SIG-M5 (cell line): Measurements from ENCODE around the gene NMT1.
A peak's percentile ranks its signal among the peaks of the same experiment; 100 is the strongest.
"Not testable (repeated sequence)": the region's sequence is repeated elsewhere in the genome, so short reads cannot be mapped to it uniquely, and the experiment has no call there.

ENCODE experiments used
- DNase-seq: peaks from one replicate; lab custom pipeline; 2025; lab: John Stamatoyannopoulos, UW

The NMT1 gene

DNA sequence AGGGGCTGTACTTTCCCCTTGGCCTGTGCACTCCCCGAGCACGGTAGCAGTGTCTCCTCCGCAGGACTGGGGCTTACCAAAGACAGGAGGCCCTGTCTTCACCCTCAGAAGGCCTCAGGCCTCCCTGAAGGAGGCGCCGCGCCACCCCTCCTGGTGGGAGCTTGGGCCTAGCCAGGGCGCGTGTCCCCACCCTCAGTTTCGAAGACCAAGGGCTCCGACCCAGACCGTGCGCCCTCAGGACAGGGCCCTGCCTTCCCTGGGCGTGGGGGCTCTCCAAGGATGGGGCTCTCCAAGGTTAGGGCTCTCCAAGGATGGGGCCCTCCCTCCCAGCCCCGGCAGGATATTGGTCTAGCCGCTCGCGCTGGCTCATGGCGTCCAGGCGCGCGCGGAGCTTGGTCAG is 59.4 kb downstream of the NMT1 start:
- no peak for DNase-seq

DNA sequence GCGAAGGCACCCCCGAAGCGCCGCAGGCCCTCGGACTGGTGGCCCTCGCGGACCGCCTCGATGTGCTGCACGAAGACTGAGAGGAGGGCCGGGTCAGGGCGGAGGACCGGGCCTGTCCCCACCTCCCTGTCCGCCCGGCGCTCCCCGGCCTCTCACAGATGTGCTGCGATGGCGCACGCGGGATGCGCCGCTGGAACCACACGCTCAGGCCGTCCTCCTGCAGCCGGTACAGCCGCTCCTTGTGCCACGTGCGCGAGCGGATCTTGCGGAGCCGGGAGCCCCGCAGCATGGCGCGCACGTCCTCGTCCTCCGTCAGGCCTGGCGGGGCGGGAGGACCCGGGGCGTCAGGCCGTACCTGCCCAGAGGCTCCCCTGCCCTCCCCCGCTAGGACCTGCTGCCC is 59.9 kb downstream of the NMT1 start:
- no peak for DNase-seq

DNA sequence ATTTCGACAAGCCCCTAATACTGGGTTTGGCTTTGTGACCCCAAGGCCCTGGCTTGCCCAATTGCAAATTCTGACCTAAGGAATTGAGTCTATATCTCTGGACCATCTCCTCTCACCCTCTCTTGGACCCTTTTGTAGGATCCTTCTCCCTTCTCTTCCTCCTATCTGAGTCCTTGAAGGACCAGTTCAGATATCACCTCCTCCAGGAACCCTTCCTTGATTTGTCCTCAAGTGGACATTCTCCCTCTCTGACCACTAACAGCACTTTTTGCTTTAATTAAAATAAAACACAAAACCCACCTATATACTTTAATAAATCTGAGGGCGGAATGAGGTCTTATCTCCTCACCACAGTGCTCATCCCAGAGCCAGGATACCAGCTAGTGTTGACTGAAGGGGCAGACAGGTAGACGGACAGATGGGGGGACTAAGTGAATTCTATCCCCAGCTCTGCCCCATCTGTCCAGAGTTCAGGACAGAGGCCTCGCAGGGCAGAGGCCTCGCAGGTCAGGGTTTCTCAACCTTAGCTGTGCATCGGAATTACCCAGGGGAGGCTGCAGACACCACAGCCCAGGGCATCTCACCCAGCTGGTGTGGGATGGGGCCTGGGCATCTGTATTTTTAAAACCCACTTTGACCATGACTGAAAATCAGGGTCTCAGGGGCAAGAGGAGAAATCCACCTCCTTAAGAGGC is 62.1 kb downstream of the NMT1 start:
- no peak for DNase-seq

DNA sequence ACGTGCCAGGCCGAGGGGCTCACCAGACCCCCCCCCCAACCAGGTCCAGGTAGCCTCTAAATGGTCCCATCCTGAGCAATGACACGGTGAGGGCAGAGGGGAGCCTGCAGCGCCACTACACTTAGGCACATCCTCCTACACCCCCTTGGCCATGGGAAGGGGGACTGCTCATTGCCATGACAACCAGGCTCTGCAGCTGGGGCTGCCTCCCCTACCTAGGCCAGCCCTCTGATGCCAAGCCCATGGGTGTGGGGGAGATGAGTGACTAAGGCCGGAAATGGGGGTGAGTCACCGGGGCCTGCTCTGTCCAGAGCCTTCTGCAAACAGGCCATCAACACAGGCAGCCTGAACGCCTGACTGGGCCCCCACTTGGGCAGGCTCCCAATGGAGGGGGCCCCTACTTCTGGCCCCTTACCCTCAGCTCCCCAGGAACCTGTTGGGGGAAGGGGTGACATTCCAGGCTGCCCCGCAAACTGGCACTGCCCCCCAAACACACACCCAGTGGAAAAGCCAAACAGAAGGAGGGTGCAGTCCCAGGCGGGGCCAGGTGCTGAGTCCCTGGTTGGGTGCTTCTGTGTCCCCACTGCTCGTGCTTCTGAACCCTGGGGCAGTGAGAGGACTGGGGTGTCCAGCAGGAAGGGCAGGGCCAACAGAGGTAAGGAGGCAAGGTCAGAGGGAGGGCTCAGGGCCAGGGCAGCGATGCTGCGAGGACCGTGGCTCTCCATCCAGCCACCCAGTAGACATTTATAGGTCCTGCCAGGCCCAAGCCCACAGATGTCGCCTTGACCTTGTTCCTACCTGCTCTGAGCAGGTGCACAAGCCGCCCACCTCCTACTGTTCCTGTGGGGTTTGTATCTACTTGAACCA is 63.0 kb downstream of the NMT1 start:
- DNase-seq: no peak

DNA sequence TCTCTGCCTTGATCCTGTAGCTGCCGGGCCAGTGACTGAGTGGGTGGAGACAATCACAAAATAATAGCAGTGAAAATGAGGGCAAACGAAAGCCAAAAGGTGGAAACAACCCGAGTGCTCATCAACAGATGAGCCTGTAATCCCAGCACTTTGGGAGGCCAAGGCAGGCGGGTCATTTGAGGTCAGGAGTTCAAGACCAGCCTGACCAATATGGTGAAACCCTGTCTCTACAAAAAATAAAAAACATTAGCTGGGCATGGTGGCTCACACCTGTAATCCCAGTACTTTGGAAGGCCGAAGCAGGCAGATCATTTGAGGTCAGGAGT is 63.6 kb downstream of the NMT1 start:
- not testable (repeated sequence) for DNase-seq

DNA sequence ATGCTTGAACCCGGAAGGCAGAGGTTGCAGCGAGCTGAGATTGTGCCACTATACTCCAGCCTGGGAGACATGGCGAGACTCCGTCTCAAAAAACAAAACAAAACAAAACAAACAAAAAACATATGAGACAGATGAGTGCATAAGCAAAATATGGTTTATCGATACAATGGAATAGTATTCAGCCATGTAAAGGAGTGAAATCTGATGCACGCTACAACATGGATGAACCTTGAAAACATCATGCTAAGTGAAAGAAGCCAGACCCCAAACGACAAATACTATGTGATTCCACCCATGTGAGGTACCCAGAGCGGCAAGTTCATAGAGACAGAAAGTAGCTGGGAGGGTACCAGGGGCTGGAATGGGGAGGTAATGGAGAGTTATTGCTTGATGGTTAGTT is 64.4 kb downstream of the NMT1 start:
- DNase-seq: no peak

DNA sequence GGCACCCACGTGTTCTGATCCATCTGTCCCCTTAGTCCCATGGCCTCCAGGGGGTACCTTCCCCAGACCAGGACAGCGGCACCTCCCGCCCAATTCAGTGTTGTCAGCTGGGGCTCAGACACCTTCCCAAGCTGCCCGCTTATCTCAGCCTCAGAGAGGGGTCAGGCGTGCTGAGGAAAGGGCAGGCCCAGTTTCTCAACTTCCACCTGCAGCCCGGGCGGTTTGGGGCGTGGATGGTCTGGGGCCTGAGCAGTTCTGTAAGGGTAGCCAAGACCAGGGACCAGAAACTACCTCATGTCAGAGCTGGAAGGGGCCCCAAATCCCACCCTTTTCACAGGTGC is 66.1 kb downstream of the NMT1 start:
- DNase-seq: no peak

DNA sequence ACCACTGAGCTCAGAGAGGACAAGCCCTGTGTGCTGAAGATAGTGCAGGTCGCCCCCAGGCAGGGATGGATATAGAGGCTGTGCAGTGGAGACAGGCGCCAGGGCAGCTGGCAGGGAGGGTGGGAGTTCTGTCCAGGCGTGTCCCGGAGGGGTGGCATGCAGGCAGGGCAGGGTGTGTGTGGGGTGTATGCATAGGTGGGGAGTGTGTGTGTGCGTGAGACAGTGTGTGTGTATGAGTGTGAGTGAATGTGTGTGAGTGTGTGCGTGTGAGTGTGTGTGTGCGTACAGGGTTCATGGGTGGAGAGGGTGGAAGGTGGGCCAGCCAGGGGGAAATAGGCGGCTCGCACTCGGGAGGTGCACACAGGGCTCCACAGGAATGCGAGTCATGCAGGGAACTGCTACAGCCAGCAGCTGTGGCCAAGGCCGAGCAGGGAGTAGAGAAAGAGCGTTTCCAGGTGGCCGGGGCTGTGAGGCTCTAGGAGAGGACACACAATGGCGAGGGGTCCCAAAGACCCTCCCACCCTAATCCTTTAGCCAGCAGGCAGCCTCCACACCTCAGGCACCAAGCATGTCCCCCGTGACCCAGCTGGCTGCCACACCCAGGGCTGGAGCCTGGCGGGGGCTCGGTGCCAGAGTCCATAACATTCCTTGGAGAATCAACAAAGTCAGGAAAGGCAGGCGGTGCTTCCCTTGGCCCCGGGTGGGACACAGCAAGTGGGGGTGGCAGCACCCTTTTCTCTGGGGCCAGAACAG is 66.6 kb downstream of the NMT1 start:
- no peak for DNase-seq

DNA sequence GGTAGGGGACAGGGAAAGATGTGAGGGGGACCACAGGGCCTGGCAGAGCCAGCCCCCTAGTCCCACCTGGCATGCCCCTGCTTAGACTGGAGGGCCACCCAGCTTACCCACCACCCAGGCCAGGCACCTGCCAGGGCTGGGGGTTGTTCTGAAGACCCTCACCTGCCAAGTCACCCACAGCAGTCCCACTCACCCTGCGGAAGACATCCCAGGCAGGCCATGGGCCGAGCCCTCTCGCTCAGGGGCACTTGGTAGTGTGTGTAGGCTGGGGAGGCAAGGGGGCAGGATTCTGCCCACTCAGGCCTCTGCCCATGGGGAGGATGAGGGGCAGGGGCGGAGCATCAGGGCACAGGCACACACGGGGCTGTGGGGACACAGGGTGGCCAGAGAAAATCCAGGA is 67.2 kb downstream of the NMT1 start:
- no peak for DNase-seq

DNA sequence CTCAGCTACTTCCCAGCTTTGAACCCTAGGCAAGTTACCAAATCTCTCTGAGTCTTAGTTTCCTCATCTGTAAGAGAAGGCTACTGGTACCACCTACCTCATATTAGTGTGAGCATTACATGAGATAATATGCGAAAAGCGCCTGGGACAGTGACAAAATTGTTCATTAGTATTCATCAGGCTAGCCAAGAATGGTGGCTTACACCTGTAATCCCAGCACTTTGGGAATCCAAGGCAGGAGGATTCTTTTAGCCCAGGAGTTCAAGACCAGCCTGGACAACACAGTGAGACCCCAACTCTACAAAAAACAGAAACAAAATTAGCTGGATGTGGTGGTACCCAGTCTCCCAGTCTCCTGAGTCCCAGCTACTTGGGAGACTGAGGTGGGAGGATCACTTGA is 67.9 kb downstream of the NMT1 start:
- no peak for DNase-seq

DNA sequence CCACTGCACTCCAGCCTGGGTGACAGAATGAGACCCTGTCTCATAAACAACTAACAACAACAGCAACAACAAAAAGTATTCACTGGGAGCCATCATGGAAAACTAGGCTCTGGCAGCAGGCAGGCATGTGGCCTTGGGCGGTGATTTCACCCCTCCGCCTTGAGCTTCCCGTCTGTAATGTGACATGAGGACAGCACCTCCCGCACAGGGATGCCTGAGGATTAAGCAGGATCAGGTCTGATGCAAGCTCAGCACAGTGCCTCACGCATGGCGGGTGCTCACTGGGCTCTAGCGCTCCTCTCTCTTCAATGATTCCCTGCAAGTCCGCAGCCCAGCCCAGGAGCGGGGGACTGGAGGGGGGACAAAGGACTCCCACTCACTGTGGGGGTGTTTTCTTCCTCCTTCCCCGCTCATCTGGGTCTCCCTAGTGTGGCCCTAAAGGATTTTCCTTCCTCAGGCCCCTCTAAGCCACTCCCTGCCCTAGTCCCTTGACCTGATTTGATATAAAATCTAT is 68.4 kb downstream of the NMT1 start:
- no peak for DNase-seq

DNA sequence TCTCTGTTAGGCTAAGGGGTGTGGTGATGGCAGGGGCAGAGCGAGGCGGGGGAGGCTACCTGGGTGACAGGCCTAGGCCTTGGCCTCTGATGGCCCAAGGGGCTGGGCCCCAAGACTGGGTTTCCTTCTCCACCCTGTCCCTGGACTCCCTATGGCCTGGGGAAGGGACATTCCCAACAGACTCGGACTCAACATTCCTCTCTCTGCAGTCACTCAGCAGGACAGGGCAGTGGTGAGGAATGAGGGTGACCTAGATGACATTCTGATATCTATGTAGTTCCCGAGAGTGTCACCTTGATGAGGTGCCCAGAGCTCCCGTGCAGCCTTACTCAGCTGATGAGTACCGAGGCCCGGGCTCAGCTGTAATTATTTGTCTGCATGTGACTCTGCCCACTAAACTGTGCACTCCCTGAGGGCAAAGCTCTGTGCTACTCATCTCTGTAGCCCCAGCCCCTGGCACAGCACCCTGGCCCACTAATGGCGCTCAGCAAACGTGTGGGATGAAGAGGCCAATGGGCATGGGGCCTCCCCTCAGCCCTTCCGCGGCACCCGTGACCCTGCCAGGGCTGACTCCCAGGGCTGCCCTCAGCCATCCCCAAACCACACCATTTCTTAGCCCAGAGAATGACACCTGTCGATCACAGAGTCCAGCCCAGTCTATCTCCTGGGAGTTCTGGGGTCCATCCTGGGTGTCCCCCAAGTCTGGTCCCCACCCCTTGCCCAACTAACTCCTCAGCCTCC is 69.0 kb downstream of the NMT1 start:
- DNase-seq: no peak

DNA sequence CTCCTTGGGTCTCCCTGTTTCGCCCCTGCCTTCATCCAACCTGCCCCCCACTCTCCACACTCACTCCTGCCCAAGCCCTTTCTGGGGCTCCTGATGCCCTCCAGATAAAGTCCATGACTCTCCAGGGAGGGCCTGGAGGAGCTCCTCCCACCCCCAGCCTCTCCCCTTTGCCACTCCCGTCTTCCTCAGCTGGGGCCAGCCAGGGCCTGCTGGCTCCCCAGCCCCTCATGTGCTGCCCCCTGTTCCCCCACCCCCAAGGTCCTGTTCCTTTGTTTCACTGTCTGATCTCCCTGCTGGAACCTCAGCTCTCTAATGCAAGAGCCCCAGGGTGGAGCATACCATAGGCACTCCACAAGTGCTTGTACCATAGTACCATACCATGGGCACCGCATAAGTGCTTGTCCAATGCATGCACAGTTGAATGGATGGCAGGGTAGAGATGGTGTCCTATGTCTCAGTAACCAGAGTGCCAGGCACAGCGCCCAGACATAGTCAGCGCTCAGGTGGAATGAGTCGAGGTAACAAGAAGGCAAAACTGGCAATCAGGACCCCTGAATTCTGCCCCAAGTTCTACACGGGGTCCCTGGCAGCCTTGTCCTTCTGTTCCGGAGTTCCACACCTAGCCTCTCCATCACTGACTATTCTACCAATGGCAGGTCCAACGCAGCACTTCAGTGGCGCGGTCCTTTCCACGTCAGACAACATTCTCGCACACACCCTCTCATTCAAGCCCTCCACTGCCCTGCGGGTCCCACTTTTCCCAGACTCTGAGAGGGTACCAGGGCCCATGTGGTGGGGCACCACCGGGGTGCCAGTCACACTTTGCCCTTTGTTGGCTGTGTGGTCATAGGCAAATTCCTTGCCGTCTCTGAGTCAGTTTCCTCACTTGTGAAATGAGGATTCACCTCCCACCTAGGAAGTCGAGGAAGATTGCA is 69.8 kb downstream of the NMT1 start:
- DNase-seq: no peak

DNA sequence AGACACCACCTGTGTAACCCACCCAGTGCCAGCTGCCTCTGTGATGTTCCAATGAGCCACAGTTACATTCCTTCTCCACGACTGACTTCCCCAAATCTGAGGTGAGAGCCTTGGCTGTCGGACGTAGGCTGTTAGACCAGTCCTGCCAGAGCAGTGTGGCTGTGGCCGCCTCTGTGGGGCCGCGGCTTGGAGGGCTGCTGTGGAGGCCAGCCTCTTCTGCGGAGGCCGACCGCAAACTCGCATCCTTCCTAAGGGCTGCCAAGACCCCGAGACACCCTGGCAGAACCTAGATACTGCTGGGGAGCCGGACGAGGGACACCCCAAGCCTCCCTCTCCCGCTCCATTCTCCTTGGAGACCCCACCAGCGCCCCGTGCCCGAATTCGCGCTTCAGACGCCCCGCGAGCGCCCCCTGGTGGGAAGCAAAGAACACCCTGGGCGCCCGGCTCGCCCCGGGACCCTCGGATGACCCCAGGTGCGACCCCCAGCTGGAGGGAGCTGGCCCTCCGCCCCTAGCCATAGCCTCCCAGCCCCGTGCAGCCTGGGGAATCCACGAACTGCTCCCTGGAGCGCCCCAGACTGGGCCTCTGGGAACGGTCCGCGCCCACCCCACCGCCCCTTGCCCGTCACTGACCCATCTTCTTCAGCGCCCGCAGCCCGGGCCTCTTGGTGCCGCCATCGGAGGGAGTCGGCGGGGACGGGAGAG is 70.7 kb downstream of the NMT1 start:
- DNase-seq: no peak

DNA sequence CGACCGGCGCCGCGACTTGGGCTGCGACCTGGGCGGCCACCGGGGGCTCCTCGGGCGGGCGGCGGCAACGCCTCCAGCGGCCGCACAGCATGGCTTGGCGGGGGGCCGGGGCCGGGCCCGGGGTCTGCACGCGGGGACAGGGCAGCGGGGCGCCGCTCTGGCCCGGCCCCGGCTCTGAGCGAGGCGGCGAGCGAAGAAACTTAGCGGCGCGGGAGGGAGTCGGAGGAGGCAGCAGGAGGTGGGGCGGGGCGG is 71.1 kb downstream of the NMT1 start, which contains the start of gene PLCD3:
TSS of gene PLCD3 (minus strand) at position 196 of the 252 bp plus-strand sequence. CDS start at position 91, 105 bp downstream.
- DNase-seq: no peak

DNA sequence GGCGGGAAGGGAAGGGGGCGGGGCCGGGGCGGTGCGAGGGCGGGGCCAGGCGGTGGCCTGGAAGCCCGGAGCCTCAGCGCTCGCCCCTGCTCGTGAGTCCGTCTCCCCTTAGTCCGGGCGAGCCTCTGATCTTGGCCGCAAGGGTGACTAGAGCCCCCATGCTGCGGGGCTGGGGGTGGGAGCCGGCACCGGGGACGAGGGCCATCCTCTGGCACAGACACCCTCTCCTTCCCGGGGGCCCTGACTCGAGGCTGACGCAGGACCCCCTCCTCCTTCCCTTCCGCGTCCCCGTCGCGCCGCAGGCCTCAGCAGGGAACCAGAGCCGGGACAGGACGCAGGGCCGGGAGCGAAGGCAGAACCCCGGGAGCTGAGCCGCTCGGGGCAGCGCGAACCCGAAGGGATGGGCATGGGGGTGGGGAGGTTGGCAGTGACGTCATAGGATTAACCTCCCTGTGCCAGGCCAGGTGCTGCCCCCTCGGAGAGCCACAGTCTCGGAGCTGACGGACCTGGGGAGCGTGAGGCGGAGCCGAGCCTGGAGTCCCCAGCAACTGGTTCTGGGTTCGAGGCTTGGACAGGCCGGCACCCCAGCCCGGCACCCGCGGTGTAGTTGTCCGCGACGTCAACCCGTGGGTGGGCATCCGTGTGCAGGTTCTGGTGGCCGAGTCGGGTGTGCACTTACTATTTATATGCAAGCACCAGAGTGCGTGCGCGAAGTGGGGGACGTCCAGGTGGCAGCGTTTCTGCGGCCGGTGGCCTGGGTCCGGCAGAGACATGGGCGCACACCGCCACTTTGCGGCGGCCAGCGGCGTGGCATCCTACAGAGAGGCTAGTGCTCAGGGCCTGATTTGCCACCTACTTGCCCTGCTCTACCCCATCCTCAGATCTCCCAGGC is 71.7 kb downstream of the NMT1 start:
- DNase-seq: no peak

DNA sequence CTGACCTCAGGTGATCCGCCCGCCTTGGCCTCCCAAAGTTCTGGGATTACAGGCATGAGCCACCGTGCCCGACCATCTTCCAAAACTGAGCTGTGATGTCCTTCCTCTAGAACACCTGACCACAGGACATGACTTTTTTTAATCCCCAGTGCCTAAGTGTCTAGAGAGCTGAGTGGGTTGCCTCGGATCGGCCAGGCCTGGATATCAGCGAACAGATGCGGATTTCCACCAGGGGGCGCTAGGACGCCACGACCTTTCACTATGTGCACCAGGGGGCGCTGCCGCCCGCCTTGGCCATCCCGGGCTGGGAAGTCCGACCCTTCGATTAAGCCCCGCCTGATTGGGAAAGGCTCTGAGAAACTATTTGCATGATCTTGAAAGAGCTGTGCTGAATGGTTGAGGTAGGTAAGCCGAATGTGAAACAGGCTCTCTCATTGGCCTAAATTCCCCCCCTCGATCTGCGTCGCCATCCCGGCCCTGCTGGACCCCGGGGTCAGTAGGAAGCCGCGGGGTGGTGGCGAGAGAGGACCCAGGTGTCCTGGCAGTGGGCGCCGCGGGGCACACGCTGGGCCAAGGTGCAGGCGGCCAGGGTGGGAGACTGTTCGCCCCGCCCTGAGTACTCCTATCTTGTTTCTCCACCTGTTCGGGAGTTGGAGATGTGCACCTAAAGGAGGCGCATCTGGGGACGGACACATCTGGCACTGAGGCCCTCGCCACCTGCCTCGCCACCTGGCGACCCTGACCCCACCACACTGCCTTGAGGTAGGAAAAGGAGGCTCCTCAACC is 74.3 kb downstream of the NMT1 start, which contains the start of gene ACBD4:
TSS of gene ACBD4 (plus strand) at position 496 of the 786 bp plus-strand sequence. CDS start 458 bp downstream, outside the sequence.
- peak; percentile 96 for DNase-seq

DNA sequence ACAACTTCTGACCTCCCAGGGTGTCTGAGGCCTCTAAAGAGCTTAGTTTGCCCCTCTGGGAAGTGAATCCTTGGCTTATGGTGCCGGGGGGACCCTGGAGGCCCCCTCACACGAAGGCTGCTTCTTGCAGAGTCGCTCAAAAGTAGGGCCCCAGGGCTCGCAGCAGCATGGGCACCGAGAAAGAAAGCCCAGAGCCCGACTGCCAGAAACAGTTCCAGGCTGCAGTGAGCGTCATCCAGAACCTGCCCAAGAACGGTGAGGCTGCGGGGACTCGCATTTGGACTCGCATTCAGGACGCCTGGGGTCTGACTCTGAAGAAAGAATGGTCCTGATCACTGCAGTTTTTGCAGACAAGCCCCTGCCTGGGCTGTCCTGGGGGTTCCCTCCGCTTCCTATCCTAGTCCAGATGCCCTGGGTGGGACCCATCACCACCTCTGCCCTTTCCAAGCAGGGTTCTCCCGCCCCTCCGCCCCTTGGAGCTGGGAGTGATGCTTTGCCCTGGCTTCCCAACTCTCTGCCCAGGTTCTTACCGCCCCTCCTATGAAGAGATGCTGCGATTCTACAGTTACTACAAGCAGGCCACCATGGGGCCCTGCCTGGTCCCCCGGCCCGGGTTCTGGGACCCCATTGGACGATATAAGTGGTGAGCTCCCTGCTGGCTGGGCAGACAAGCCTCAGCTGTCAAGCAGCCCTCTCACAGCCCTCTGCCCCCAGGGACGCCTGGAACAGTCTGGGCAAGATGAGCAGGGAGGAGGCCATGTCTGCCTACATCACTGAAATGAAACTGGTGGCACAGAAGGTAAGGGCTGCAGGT is 75.1 kb downstream of the NMT1 start:
- no peak for DNase-seq
